NT2/D1 (cell line): ENCODE measurements around the gene DEXI.

ENCODE experiments used
- DNase-seq: peaks from one replicate; pipeline ENCODE4 v3.0.0-alpha.2; 2011; ENCODE audit warnings: low read depth, low spot score
- H3K27me3 ChIP-seq: 2 replicates; pipeline ENCODE4 v1.6.0; 2011; ENCODE audit warnings: mild to moderate bottlenecking; ENCODE audit not compliant: insufficient read length, insufficient read depth
- H3K36me3 ChIP-seq: 2 replicates; pipeline ENCODE4 v1.6.1; 2011; ENCODE audit warnings: mild to moderate bottlenecking, low read length, mixed read lengths; ENCODE audit not compliant: insufficient read depth, insufficient read length
- H3K4me1 ChIP-seq: 2 replicates; pipeline ENCODE4 v1.5.1; 2011; ENCODE audit not compliant: insufficient read depth, insufficient read length
- H3K4me3 ChIP-seq: 2 replicates; pipeline ENCODE4 v1.5.1; 2011; ENCODE audit warnings: low read depth; ENCODE audit not compliant: insufficient read length
- H3K9ac ChIP-seq: 2 replicates; pipeline ENCODE4 v1.6.0; 2011; ENCODE audit warnings: low read depth; ENCODE audit not compliant: insufficient read length
- H3K9me3 ChIP-seq: 2 replicates; pipeline ENCODE4 v1.5.1; 2011; ENCODE audit warnings: mild to moderate bottlenecking, low read length; ENCODE audit not compliant: insufficient read depth
- SUZ12 ChIP-seq: IDR thresholded peaks from 2 replicates; pipeline ENCODE4 v1.6.1; 2011; ENCODE audit not compliant: insufficient read length, insufficient read depth; ENCODE audit errors: extremely low read depth
- YY1 ChIP-seq: IDR thresholded peaks from 2 replicates; pipeline ENCODE4 v1.6.1; 2011; ENCODE audit not compliant: insufficient read length, insufficient read depth
- ZNF274 ChIP-seq: IDR thresholded peaks from 2 replicates; pipeline ENCODE4 v1.6.1; 2011; ENCODE audit warnings: mild to moderate bottlenecking, low read depth, low read length

The DEXI gene

DNA sequence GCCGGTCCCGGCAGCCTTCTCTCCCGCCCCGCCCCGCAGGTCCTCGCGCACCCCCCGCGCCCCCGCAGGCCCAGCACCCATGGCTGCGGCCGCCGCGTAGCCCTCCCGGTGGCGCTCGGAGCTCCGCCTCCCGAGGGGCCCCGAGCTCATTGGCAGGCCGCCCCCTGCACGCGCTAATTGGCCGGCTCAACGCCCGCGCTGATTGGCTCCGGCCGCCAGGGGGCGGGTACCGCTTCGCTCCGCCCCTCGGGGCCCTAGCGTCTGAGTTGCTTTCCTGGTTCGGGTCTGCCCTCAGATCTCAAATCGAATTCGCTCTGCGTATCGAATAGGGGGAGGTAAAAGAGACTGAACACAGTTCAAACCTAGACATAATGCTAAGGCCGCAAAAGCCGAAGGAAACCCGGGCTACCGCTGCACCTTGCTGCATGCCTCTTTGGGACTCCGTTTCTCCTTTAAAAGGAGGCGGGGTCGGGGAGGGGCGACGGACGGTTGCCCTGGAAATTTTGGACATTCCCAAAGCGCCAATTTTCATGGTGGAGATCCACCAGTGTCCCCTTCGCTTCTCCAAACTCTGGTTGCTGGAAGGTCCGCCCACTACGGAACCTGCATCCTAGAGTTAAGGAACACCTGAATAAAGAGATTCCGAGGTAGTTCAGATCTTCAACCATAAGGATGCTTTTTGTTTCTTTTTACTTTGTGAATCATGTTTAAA is at the start of gene DEXI:
DEXI (minus strand) TSS at position 117 of the 712 bp plus-strand sequence. CDS start 463 bp downstream, outside the sequence.
- H3K4me1 ChIP-seq: peaks cover 14% of the 10 kb centered on the region
- H3K36me3 ChIP-seq: peaks cover 31% of the 10 kb centered on the region
- H3K27me3 ChIP-seq: peaks cover 15% of the 10 kb centered on the region
- peak within 1 kb of the TSS; percentile 56 for H3K4me3 ChIP-seq
- peak; percentile 84 for DNase-seq
- TF ChIP-seq YY1 (no peak), SUZ12 (no peak), ZNF274 (no peak)
- peak within 1 kb of the TSS; percentile 78 for H3K9ac ChIP-seq
- no peaks in the 10 kb centered on the region for H3K9me3 ChIP-seq

DNA sequence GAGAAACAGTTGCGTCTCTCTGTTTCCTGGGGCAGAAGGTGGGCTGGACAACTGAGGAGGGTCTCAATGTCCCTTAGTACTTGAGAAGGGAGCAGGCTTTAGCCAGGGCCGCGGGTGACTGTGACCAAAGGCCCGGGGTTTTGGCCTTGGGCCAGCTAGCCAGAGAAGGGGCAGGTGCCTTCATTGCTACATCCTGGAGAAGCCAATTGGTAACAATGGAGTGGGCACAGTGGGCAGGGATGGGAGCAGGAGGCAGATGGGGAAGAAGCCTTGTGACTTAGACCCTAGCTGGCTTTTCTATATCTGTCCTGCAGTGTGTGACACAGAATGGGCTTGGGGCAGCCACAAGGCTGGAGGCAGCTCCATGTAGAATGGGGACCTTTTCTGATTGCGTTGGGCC is 48.1 kb upstream of the DEXI start:
- H3K27me3 ChIP-seq: no peaks in the 10 kb centered on the region
- DNase-seq: no peak

DNA sequence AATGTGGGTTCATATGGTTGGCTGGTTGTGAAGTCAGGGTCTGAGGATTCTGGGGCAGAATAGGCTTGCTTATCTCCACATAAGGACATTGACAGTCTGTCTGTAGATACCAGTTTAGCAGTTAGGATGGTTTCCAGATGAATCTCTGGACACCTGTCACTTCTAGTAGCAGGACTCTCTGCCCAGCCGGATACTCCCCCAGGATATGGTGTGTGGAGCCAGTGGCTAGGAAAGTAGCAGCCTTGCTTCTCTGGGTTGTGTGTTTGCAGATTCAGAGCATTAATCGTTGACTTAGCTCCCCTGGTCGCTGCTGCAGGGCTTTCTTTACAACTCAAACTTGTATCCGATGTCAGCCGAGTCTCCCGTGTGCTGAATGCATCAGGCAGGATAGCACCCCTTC is 47.3 kb upstream of the DEXI start:
- Histone ChIP-seq H3K9me3 (no peaks in the 10 kb centered on the region), H3K4me1 (peaks cover 11% of the 10 kb centered on the region), H3K27me3 (no peaks in the 10 kb centered on the region), H3K9ac (no peak overlapping the region), H3K36me3 (peaks cover 49% of the 10 kb centered on the region), H3K4me3 (no peak overlapping the region)
- TF ChIP-seq ZNF274 (no peak), YY1 (no peak), SUZ12 (no peak)
- no peak for DNase-seq

More for the DNA sequence above, 48.1 kb upstream of the DEXI start:
- no peak for TF ChIP-seq SUZ12
- no peak for TF ChIP-seq ZNF274
- no peak for TF ChIP-seq YY1
- Histone ChIP-seq H3K36me3 (peaks cover 53% of the 10 kb centered on the region), H3K4me3 (no peak overlapping the region), H3K9me3 (no peaks in the 10 kb centered on the region), H3K4me1 (peaks cover 11% of the 10 kb centered on the region), H3K9ac (no peak overlapping the region)

DNA sequence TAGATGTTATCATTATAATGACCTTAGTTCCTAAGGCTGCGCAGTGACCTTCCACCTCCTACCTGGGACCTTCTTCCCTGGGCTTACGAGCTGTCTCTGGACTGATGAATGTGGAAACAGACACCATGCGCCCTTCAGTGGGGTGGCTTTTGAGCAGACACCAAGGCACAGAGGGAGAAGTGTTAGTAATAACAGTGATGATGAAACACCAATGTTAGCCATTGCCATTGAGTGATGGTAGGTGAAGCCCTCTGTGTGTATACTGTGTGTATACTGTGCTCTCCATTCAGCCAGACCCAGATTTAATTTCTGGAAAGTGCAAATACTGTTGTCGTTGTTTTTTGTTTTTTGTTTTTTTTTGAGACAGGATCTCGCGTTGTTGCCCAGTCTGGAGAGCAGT is 46.6 kb upstream of the DEXI start:
- Histone ChIP-seq H3K4me1 (peaks cover 11% of the 10 kb centered on the region), H3K4me3 (no peak overlapping the region), H3K27me3 (no peaks in the 10 kb centered on the region), H3K9me3 (no peaks in the 10 kb centered on the region), H3K36me3 (peaks cover 47% of the 10 kb centered on the region), H3K9ac (no peak overlapping the region)
- TF ChIP-seq ZNF274 (no peak), SUZ12 (no peak), YY1 (no peak)
- no peak for DNase-seq

DNA sequence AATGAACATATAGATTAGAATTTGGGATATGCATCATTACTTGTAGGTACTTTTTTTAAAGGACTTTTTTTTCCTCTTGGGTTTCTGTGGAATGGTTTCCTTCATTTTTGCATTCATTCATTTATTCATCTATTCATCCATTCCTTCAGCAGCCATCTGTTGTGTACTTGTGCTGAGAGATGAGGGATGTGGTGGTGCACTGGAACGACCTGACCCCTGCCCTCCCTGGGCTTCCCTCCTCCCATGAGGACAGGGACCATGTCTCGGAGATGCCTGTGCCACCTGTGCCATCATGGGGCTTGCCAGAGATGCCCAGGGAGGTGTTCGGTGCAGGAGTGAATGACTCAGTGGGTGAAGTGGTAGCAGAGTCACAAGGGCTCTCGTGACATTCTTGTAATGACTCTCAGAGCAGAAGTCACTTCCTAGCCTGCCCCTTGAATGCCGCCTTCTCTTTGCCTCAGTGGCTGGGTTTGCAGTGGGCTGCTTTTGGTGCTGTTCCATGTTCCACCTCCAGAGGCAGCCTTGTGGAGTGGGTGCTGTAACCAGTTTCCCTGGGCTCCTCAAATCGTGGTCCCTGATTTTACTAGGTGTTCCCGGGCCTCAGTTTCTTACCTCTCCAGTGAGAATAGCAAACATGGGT is 46.0 kb upstream of the DEXI start:
- H3K4me3 ChIP-seq: no peak overlapping the region
- H3K36me3 ChIP-seq: peaks cover 48% of the 10 kb centered on the region
- H3K4me1 ChIP-seq: peaks cover 11% of the 10 kb centered on the region
- H3K9ac ChIP-seq: no peak overlapping the region
- DNase-seq: no peak
- TF ChIP-seq YY1: no peak
- TF ChIP-seq SUZ12: no peak
- no peak for TF ChIP-seq ZNF274
- no peaks in the 10 kb centered on the region for H3K27me3 ChIP-seq
- H3K9me3 ChIP-seq: no peaks in the 10 kb centered on the region

DNA sequence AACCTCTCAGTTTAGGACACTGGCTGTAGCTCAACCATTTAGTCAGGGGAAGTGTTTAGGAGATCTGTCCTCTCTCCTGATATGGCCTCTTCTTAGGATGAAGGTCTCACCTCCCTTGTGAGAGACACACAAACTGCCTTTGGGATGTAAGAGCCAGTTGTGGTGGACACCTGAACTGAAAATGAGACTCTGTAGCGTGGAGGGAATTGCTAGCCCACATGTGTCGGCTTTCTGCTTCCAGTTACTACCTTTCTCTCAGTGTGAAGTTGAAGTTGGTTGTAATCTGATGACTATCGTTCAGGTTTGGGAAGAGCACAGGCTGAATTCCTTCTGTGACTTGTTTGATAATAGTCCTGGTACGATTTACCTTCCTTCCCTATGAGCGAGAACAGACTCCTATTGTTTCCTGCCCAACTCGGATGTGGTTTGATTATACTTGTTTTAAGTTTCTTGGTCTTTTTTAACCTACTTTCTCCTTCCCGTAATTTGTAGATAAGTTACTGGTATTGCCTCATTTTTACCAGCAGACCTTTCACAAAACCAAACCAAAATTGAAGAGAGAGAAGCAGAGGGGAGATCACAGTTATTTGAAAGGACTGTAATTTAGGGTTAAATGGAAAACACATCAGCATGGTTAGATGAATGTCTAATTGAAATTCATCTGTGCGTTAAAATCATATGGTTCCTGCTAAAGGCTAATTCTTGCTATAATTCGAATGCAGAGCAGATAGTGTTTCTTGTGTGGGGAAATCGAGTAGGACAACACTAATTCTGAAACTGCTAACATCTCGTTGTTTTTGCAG is 45.3 kb upstream of the DEXI start:
- H3K27me3 ChIP-seq: no peaks in the 10 kb centered on the region
- H3K9ac ChIP-seq: no peak overlapping the region
- H3K4me1 ChIP-seq: peaks cover 10% of the 10 kb centered on the region
- H3K4me3 ChIP-seq: no peak overlapping the region
- H3K36me3 ChIP-seq: peaks cover 56% of the 10 kb centered on the region
- no peak for DNase-seq
- no peak for TF ChIP-seq YY1
- TF ChIP-seq SUZ12: no peak
- TF ChIP-seq ZNF274: no peak
- H3K9me3 ChIP-seq: no peaks in the 10 kb centered on the region

DNA sequence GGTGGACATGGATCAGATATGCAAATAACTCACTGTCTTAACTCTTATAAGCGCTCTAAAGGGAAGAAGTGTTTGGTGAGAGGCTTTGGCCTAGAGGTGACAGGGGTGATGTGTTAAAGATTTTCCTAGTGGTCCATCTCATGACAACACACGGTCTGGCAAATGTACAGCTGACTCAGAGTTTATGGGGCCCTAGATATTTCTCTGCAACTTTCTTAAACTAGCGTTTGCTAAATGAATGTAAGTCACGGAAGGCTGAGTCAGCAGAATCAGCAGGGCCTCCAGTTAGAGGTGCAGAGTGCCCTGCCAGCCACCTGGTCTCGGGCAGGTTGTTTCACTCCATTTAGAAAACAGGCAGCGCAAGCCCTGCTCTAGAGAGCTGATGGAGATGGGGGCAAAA is 42.2 kb upstream of the DEXI start:
- TF ChIP-seq SUZ12 (no peak), ZNF274 (no peak), YY1 (no peak)

More for the DNA sequence above, 42.2 kb upstream of the DEXI start:
- Histone ChIP-seq H3K4me1 (peaks cover 4% of the 10 kb centered on the region), H3K36me3 (peaks cover 74% of the 10 kb centered on the region), H3K4me3 (no peak overlapping the region), H3K27me3 (no peaks in the 10 kb centered on the region), H3K9ac (no peak overlapping the region), H3K9me3 (peaks cover 8% of the 10 kb centered on the region; the same call in 1 of the 2 replicates)
- no peak for DNase-seq
